HG02642 (cell line): Measurements from ENCODE around the gene GTF2A1.
"Not testable (repeated sequence)": the region's sequence is repeated elsewhere in the genome, so short reads cannot be mapped to it uniquely, and the experiment has no call there.

Experiments used
- ATAC-seq: cut with Tn5 transposase; IDR thresholded peaks from one replicate; pipeline ENCODE4 v1.9.1; 2021; ENCODE audit warnings: mild to moderate bottlenecking; ENCODE audit not compliant: unreplicated experiment, poor library complexity

The GTF2A1 gene

DNA sequence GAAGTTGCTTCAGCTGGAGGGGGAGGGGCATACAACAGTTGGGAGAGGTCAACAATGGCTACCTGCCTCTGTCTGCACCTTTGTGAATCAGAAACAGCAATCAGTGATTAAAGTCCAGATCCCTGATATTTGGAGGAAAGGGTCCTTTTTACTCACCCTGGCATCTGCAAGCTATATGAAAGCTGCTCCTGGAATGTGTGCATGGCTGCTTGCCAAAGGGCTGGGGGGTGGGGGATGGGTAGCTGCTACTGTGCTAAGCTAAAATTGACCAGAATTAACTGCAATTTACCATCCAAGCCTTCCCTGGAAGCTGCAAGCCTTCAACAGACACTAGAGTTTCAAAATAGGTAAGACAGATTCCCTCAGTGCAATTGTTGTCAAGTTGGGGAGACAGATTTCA, 13.5 kb upstream of the GTF2A1 start:
- no peak for ATAC-seq

DNA sequence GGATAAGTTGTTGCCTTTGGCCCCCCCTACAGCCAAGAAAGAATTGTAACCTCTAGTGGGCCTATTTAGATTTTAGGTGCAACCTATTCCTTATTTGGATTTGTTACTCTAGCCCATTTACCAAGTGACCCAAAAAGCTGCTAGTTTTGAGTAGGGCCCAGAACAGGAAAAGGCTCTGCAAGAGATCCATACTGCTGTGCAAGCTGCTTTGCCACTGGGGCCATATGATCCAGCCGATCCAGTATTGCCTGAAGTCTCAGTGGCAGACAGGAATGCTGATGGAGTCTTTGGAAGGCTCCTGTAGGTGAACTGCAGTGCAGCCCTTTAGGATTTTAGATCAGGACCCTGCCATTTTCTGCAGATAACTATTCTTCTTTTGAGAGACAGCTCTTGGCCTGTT, 12.9 kb upstream of the GTF2A1 start:
- no peak for ATAC-seq

GRCh38 chr14:81231540-81231939, 10.8 kb upstream of the GTF2A1 start:
- ATAC-seq: no peak

- no peak for ATAC-seq
Measured at GRCh38 chr14:81224222-81224621, 3.5 kb upstream of the GTF2A1 start.

GRCh38 chr14:81223788-81224187, 3.0 kb upstream of the GTF2A1 start:
- not testable (repeated sequence) for ATAC-seq

GRCh38 chr14:81222691-81223090, 1.9 kb upstream of the GTF2A1 start:
- ATAC-seq: no peak

GRCh38 chr14:81222126-81222525, 1.4 kb upstream of the GTF2A1 start:
- ATAC-seq: no peak

- no peak for ATAC-seq
Measured at GRCh38 chr14:81221579-81222102, 882 bp upstream of the GTF2A1 start.

GRCh38 chr14:81220580-81220829, 254 bp downstream of the GTF2A1 start:
- no peak for ATAC-seq

- ATAC-seq: peak; percentile 4
Measured at GRCh38 chr14:81219759-81220579, 790 bp downstream of the GTF2A1 start.

DNA sequence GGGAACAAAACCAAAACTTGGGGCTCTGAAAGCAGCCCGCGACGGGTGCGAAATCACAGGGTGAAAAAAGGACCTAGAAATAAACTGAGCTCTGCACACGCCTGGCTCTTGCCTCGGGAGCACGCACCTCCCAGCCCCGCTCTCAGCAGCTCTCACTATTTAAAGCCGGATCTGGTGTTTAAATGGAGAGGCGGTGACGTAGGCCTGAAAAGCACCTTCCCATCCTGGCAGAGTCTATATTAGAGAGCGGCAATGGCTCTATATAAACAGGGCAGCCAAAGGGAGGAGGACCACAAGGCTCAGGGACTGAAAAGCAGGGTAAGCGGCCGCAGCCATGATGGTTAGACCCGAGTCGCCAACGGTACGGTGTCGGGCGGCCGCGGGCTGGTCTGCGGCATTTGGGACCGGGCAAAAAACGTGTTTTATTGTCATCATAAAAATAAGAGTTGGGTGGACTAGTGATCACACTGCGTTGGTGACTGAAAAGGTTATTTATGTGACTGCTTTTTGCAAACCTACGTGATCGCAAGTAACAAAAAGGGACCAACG, 1.5 kb downstream of the GTF2A1 start:
- ATAC-seq: peak; percentile 56

- ATAC-seq: peak; percentile 73
Measured at GRCh38 chr14:81211844-81212243, 8.9 kb downstream of the GTF2A1 start.

DNA sequence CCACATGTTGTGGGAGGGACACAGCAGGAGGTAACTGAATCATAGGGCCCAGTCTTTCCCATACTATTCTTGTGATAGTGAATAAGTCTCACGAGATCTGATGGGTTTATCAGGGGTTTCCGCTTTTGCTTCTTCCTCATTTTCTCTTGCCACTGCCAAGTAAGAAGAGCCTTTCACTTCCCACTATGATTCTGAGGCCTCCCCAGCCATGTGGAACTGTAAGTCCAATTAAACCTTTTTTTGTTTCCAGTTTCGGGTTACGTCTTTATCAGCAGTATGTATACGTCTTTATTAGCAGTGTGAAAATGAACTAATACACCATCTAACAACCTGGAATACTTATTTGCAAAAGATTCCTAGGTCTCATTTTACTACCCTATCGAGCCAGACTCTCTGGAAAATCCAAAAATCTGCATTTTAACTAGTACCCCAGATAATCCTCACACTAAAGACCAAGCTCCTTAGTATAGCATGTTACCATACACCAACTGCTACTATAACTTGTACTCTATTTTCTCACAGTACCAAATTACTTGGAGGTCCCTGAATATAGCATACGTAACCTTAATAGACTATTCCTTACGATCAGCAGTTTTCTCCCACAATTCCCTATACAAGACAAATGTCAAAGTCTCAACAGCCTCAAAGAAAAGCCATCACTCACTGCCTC, 11.5 kb downstream of the GTF2A1 start:
- ATAC-seq: peak; percentile 47

DNA sequence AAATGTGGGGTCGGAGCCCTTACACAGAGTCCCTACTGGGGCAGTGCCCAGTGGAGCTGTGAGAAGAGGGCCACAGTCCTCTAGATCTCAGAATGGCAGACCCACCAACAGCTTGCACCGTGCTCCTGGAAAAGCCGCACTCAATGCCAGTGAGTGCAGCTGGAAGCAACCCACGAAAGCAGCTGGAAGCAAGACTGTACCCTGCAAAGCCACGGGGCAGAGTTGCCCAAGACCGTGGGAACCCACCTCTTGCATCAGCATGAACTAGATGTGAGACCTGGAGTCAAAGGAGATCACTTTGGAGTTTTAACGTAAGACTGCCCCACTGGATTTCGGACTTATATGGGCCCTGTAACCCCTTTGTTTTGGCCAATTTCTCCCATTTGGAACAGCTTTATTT, 12.3 kb downstream of the GTF2A1 start:
- ATAC-seq: no peak

DNA sequence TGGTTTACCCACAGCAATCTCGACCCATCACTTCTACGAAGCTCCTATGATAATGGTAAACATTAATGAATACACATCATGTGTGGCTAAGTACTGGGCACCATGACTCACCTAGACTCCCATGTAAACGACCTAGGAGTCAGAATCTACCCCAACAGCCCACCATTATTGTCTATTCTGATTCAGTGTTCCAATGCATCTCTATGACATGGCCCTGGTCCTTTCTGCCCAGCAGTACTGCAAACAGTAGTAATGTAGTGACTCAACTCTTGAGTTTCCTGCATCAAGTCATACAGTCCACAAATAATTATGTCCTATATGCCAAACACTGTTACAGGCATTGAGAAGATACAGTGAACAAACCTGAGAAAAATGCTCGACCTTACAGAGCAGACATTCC, 14.6 kb downstream of the GTF2A1 start:
- no peak for ATAC-seq

DNA sequence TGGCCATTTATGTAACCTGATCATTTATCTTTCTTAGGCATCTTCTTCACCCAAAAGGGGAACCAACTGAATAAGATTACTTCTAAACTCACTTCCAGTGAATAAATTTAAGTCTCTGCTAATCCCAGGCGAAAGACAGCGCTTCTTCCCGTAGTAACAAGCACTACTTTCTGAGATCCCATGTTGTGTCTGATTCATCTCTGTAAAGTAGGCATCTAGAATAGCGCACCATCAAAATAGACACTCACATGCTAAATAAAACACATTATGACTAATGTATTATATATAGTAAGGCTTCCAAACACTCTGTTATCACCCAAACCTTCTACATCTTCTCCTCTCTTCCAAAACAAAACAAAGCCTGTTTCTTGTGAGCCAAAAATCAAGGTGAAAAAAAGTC, 15.1 kb downstream of the GTF2A1 start:
- ATAC-seq: no peak

DNA sequence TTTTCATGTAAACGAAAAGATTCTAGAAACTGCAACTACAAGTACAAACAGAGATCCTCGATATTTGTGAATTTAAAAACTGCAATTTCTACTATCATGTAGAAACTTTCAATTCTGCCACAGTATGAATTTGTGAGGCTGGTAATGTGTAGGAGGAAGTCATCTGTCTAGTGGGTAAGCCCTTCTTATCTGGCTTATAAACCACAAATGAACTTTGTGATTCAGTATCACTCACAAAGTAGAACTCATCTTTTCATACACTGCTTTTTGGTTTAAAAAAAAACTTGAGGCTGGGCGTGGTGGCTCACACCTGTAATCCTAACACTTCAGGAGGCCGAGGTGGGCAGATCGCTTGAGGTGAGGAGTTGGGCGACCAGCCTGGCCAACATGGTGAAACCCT, 20.7 kb downstream of the GTF2A1 start:
- no peak for ATAC-seq

DNA sequence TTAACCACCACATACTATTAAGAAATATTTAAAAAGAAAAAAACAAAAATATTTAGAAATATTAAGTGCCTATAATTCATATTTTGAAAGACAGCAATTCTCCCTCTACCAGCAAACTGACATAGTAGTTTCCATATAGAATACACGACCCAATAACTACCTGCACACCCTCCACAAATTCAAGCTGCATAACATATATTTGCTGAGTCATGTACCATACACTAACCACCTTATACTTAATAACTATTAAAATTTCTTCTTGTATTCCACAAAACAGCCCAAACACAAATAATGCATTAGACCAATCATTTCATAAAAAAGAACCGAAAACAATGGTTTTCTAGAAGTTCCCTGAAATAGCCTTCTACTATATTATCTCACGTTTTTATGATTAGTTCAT, 21.7 kb downstream of the GTF2A1 start:
- ATAC-seq: no peak

DNA sequence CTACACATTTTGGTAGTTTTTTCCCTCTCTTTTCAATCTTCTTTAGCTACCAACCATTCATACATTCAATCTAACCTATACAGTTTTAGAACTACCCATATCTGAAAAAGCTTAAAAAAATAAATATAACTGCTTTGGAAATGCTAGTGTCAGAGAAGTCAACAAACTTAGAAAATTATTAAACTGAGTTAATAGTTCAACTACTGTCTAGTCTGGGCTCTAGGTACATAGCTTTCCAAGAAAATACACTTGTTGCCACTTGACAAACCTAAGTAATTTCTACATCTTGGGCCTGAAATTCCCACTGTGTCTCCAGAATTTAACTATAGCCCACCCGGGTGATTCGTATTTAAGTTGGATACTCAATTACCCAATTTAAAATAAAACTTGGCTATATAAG, 22.1 kb downstream of the GTF2A1 start:
- ATAC-seq: no peak

DNA sequence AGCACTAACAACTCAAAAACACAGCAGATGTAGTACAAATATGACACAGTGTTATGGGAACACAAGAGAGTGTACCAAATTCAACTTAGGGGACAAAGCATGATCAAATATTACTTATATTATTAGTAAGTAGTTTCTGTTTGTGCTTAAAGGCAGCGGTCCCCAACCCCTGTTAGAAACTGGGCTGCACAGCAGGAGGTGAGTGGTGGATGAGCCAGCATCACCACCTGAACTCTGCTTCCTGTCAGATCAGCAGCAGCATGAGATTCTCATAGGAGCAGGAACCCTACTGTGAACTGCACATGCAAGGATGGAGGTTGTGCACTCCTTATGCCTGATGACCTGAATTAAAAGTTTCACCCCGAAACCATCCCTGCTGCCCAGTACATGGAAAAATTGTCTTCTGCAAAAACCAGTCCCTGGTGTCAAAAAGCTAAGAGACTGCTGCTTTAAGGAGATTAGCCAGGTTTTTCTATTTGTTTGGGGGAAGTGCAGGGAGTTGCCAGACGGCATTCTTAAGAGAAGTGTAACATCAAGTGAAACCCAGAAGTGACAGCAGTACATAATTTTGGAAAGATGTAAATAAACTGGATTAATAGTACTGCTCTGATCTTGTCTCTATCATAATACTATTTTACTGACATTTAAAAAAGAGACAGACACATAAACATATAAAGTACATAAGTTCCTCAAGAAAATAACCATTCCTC, 26.7 kb downstream of the GTF2A1 start:
- peak; percentile 66 for ATAC-seq

GRCh38 chr14:81192594-81192993, 28.2 kb downstream of the GTF2A1 start:
- ATAC-seq: no peak
